Astrocyte (in vitro differentiated cells and primary cell): Measurements from ENCODE around the gene CPAMD8.

Source experiments
- EZH2 ChIP-seq: IDR thresholded peaks from 2 replicates; pipeline ENCODE4 v1.6.1; 2012; ENCODE audit warnings: mild to moderate bottlenecking, low read length, inconsistent platforms; ENCODE audit not compliant: insufficient read depth
- TF ChIP-seq, protein P1 (sequence below): IDR thresholded peaks from 2 replicates; pipeline ENCODE4 v1.5.1; 2011; ENCODE audit warnings: low read depth, mild to moderate bottlenecking, inconsistent platforms, low read length, moderate library complexity; ENCODE audit not compliant: insufficient read depth

DNA sequence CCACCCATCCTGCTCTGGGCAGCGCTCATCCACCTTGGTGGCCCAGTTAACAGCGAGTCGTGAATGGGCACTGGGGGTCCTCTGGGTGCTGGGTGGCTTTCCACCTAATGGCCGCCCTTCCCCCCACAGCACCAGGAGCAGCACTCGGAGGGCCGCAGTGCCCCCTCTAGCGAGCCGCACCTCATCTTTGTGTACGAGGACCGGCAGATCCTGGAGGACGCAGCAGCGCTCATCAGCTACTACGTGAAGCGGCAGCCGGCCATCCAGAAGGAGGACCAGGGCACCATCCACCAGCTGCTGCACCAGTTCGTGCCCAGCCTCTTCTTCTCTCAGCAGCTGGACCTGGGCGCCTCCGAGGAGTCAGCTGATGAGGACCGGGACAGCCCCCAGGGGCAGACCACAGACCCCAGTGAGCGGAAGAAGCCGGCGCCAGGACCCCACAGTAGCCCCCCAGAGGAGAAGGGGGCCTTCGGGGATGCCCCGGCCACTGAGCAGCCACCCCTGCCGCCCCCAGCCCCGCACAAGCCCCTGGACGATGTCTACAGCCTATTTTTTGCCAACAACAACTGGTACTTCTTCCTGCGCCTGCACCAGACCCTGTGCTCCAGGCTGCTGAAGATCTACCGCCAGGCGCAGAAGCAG is 157.2 kb downstream of the CPAMD8 start:
- TF ChIP-seq EZH2 = no peak
- TF ChIP-seq, protein P1, sequence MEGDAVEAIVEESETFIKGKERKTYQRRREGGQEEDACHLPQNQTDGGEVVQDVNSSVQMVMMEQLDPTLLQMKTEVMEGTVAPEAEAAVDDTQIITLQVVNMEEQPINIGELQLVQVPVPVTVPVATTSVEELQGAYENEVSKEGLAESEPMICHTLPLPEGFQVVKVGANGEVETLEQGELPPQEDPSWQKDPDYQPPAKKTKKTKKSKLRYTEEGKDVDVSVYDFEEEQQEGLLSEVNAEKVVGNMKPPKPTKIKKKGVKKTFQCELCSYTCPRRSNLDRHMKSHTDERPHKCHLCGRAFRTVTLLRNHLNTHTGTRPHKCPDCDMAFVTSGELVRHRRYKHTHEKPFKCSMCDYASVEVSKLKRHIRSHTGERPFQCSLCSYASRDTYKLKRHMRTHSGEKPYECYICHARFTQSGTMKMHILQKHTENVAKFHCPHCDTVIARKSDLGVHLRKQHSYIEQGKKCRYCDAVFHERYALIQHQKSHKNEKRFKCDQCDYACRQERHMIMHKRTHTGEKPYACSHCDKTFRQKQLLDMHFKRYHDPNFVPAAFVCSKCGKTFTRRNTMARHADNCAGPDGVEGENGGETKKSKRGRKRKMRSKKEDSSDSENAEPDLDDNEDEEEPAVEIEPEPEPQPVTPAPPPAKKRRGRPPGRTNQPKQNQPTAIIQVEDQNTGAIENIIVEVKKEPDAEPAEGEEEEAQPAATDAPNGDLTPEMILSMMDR = no peak
